CD4-positive, alpha-beta T cell treated with Interleukin-2 at 100 ng/mL for 4 hours (primary cell): ENCODE data around the gene PLA2G2A.

Experiments used
- DNase-seq: peaks from one replicate; pipeline ENCODE4 v3.0.0-alpha.2; 2020; ENCODE audit warnings: low spot score

Gene PLA2G2A

GRCh38 chr1:19926296-19927129 lies 52.9 kb downstream of the PLA2G2A start:
- no peak for DNase-seq
